HG03196 (cell line): Measurements from ENCODE around the gene GLYATL1.
A peak's percentile ranks its signal among the peaks of the same experiment; 100 is the strongest.
"Not testable (repeated sequence)": the region's sequence is repeated elsewhere in the genome, so short reads cannot be mapped to it uniquely, and the experiment has no call there.

Experiments used
- ATAC-seq: cut with Tn5 transposase; IDR thresholded peaks from one replicate; pipeline ENCODE4 v1.9.1; 2021; ENCODE audit not compliant: unreplicated experiment

The GLYATL1 gene

DNA sequence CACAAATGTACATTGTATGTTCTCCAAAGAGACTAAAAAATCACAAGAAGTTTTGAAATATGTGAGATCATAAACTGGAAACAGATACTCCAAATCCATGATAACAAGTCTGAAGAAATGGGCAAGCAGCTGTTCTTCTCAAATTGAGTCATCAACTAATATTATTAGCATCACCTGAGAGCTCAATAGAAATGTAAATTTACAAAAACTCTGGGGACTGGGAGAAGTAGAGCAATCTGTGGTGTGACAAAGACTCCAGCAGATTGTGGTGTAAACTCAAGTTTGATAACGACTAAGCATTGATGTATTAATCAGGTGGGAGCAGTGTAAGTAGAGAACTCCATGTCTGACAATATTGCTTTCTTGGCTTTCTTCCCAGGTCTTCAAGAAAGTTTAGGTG, 53.2 kb downstream of the GLYATL1 start:
- ATAC-seq: no peak

DNA sequence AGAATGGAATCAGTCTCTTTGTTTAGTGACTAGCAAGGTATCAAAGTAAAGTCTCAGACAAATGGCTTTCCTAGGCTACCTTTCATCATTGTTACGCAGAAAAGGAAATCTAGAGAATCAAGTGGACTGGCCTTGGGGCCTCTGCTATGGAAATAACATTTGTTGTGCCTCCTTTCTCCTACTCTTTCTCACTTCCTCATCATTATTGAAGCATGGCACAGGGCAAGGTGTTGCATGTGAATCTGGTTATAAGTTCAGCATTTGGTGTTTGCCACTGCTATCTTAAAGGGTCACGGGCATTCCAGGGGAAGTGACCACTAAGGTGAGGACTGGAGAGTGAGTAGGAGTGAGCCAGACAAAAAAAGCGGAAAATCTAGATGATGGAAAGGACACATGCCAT, 54.9 kb downstream of the GLYATL1 start:
- ATAC-seq: no peak

DNA sequence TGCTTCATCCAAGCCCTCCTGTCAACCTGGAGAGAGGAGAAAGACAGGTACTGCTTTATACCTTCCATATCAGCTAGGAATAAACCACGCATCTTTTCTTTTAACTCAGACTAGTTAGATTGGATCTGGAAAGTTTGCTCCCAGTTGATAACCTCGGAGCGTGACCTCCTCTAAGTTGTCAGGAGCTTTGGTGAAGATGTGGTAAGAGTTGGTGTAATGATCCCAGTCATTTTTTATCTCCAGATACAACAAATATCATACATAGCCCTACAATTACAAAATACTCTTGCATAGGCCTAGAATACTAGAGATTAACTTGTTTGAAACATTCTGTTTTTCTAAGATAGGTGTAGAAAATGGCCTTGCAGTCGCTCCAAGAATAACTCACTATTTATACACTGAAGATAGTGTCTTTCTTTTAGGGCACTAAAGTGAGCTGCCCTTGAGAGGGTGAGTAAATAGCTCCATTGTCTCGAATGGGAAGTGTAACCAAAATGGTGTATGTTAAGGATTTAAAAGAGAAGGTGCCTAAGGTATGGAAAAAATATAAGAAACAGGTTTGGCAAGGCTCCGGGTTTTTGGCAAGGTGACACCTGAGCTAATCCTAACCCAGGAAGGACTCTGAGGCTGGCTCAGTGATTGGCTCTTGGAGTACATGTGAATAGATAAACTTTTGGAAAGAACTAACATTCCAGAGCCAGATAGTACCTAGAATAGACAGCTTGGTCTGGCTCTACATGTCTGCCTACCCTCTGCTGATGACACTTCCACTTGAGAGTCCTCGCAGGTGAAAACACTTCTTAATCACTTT, 59.4 kb downstream of the GLYATL1 start:
- ATAC-seq: no peak

DNA sequence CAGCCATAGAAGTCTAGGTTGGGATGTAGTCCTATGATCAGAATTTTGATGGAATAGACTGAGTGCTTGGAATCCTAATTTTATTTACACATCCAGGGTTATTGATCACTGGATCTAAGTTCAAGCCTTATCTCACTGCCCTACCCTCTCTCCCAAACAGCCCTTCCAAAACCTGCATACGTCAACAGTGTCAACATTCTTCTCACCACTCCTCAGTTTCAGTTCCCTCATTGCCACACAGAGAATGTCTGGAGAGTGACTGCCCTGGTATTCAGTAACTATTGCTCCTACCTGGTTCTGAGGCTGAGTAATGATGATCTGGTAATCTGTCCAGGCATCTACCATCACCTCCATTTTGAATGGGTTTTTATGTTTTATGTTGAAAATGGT, 60.0 kb downstream of the GLYATL1 start:
- peak; percentile 56 for ATAC-seq

DNA sequence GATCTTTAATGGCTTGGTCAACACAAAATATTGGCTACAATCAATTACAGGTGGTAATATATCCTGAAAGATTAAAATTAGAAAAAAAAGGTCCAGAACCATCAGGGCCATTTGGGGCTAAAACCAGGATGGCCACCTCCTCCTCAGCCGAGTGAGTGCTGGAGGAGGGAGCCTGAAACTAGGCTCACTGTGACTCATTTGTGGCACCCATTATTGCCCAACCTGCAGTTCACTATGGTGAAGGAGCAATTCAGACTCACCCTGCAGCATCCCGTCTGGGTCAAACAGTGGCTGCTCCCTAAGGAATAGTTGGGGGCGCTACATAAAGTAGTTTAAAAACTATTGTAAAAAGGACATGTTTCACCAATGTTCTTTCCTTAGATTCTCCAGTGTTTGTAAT, 60.7 kb downstream of the GLYATL1 start:
- ATAC-seq: no peak

DNA sequence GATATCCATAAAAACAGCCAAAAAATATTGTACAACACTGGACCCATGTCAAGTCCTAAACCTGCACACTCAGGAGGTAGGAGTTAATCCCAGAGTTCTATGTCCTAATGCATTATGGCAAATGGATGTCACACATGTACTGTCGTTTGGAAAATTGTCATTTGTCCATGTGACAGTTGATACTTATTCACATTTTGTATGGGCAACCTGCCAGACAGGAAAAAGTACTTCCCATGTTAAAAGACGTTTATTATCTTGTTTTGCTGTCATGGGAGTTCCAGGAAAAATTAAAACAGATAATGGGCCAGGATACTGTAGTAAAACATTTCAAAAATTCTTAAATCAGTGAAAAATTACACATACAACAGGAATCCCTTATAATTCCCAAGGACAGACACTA, 62.7 kb downstream of the GLYATL1 start:
- not testable (repeated sequence) for ATAC-seq
